Measurements from ENCODE around the gene SMS.

- TF ChIP-seq POLR2A (IDR thresholded peaks at IDR 0.05) (no peak), CTCF (IDR thresholded peaks at IDR 0.05 in 8 of 11, conservative IDR thresholded peaks at IDR 0.05 in 3 of 11) (no peak), POLR2AphosphoS5 (IDR thresholded peaks at IDR 0.05) (no peak)
Observed at GRCh38 chrX:21998037-21998436, 57.5 kb downstream of the SMS start.

Data from spleen (tissue), 7 donors.